GM18867 (cell line): ENCODE results near the gene STIL.

ENCODE experiments used
- ATAC-seq: cut with Tn5 transposase; IDR thresholded peaks from one replicate; pipeline ENCODE4 v1.9.1; 2021; ENCODE audit warnings: mild to moderate bottlenecking, moderate library complexity; ENCODE audit not compliant: unreplicated experiment

STIL gene

DNA sequence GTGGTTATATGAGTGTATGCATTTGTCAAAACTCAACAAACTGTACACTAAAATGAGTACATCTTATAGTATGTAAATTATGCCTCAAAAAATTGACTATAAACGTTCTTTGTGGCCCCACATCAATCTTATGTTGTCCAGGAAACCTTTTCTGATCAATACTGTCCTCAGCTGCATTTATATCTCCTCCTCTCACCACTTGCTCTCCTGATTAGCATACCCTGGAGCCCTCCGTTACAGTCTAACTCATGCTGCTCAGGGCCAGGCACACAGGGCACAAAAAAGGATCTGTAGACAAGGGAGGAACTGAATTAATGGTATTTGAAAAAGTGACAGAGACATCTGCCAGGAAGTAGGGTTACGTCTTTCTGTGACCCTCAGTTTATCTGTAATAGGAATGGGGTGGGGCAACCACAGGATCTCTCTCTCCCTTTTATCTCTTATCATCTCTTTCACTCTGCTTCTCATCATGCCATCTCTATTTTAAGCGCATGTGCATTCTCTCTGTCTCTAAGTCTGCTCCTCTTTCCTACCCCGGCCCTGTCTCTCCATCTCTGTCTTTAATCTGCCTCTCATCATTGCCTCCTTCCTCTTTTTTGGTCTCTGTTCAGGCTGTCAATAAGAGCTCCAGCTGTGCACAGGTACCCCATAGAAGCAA, 74.9 kb downstream of the STIL start:
- no peak for ATAC-seq

DNA sequence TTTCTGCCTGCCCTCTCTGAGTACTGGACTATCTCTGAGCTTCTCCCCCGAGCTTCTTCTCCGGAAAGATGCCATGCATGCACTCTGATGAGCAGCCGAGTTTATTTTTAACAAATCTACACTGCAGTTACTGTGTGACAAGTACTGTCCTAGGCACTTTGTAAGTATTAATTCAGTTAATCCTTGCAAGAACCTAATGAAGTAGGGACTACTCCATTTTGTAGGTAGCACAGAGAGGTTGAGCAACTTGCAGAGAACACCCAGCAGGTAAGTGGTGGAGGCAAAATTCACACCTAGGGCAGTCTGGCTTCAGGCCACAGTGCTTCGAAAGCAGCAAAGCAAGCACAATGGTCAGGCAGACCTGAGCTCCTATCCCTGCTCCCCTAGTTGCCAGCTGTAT, 78.1 kb downstream of the STIL start:
- ATAC-seq = no peak

DNA sequence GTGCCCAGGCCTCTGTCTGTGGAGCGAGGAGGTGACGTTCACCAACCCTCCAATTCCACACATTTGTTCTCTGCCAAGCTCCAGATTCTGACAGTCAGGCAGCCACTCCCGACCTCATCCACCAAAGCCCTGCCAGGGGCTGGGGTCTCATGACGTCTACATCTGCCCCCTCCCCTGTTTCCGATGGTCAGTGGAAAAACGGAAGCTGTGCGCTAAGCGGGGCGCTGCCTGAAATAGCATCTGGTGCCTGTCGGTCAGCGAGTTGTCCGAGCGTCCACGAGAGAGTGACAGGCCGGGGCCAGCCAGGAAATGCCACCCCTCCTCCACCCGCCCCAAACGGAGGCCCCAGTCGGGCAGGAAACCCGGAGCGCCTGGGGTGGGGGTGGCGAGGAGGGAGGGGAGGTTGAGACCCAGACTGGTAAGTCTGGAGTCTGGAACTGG, 78.7 kb downstream of the STIL start:
- ATAC-seq = no peak

DNA sequence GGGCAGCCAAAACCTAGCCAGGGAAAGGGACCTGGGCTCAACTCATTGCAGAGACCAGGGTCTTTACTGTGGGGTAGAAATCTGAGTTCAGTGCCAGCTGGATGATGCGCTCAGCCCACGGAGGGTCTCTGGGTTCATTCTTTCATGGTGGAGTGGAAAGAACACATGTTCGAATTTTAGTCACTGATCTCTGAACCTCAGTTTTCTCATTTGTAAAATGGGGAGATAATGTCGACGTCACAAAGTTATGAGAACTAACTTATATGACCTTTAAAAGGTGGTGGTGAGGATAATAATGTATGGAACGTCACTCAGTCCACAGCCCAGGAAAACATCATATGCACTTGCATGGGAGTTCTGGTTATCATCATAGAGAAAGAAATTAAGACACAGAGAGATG, 80.8 kb downstream of the STIL start:
- no peak for ATAC-seq

DNA sequence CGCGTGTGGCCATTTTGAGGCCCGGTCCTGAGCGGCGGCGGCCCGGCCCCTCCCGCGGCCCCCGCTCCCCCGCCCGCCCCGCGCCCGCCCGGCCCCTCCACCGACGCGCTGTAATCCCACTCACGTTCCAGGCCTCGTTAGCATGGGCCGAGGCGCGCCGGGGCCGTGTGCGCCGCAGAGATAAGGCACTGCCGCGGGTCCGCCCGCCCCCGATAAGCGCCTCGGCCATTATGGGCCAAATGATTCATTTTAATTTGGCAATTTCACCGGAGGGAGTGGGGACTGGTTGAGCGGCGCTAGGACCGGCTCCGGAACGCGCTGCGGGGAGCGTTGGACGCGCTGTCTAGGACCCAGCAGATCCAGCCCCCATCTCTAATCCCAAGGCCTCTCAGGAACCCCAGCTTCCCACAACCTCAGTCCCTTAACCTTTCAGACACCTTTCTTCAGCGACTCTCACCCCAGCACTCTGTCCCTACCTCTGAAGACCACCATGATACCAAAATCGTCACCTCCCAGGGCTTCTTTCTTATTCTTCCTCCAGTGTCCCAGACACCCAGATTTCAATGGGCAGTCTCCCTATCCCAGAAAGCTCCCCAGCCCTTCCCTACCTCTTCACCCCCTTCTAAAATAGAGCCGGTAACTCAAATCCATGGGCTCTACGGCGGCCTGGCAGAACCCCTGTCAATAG, 81.6 kb downstream of the STIL start, which contains the start of gene TAL1:
Gene TAL1 (minus strand): TSS at position 39 of the 688 bp plus-strand sequence. CDS start 6,337 bp downstream, outside the sequence.
- no peak for ATAC-seq

DNA sequence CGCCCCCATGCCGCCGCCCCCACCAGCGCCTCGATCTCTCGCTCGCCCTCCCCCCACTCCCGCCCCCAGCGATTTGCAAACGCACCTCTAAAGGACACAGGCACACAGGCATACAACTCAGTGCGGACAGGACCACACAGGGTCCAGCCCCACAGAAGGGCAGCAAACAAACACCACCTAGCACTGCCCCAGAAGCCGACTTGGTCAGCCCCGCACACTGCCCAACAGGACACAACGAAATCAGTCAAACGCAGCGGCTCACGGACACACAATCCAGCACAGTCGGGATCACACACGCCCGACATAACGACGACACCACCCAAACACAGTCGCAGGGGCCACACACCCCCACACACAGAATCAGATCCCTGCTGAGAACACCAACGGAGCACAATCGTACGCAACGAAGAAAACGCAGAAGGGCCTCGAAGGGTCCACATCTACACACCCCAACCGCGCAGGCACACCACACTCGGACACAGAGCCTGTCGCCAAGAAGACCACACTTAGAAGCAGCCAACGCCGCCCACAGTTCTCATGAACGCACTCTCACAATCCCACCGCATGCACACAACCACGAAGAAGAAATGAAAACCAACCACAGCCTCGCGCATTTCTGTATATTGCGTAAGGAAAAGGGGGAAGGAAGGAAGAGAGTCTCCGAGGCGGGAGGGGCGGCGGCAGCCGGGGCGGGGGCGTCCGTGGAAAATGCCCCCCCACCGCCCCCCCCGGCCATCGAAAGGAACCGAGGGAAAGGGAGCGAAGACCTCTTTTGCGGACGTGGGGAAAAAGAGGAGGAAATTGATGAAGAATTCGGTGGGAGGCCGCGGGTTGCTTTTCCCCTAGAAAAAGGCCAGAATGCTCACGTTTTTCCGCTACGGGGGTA, 82.4 kb downstream of the STIL start:
- no peak for ATAC-seq

DNA sequence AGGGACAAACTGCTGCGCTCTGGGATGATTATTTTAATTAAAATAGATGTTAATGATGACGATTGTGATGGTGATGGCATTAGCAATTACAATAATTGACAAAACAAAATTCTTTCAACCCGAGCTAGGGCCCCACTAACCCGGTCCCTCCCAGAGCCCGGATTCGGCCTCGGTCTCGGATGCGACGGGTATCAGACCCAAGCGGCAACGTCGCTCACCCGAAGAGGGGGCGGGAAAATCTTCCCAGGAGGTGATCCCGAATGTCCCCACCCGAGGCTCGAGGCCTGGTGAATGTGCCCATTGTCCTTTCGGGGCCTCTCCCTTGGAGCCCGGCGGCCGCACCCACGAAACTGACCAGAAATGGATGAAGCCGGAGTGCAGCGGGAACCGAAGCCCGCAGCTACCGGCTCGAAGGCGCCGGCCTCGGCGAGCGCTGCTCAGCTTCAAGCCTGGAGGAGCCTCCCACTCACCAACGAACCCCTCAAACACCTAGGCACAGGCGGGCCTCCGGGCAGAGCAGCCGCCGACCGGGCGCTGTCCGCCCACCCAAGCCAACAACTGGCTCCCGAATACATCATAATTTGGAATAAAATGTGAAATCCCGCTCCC, 83.2 kb downstream of the STIL start:
- no peak for ATAC-seq

DNA sequence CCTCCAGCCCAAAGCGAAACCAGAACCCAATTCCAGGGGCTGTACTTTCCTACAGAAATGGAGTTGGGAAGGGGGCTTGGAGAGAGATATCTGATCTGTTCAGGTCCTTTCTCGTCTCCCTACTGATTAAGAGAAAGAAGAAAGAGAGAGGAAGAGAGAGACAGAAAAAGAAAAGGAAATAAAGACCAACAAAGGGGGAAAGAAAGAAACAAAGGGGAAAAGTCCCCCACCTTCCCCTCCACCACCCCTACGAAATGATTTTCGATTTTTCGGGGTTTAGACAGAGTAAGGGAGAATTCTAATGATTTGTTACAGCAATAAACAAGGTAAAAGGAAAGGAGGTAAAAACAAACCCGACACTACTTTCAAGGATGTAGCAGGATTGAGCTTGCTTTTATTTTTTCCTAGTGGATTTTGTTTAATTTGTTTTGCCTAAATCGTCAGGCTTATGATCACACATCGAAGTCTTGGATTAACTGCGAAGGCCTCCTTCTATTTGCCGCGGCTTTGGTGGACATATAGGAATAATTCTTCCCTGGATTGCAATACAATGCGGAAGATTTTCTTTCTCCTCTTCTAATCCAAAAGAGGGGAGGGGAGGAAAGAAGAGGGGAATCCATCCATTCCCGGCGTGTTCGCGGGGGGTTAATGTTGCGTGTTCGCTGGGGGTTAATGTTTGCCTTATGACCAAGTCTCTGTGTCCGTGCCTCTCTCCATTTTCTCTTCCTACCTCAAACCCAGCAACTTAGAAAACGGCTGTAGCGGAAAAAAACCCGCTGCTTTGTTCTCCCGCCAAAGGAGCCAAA, 83.9 kb downstream of the STIL start:
- no peak for ATAC-seq

DNA sequence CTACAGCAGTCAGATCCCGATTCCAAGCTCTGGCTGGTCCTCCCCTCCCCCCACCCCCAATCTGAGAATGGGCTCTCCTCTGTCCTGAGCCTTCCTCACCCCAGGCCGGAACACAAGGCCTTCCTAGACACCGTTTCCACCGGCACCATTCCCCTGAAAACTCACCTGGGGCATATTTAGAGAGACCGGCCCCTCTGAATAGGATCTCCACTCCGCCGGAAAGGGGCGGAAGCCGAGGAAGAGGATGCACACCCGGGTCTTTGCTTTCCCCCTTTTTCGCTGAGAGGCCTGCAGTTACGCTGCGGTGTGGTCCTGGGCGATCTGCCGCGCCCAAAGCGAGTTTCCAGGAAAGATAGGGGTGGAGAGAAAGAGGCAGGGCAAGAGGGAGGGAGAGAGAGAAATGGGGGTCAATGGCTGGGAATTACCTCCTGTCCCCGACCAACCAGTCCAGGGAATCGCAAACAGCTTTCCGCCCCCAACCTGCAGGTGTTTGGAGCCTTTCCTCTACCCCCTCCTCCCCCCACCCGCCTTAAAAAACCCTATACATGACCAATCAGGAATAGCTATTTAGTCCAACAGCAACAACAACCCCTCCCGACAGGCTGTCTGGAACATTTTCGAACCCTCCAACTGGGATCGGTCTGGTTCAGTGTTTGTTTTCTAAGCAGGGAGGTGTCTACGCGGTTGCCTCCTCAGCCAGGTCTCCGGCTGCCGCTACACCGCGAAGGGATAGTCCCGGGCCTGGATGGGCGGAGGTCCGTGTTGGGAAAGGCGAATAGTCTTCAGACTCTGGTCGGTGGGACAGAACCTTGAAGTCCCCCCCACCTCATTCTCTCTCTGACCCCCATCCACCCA, 84.7 kb downstream of the STIL start:
- no peak for ATAC-seq

DNA sequence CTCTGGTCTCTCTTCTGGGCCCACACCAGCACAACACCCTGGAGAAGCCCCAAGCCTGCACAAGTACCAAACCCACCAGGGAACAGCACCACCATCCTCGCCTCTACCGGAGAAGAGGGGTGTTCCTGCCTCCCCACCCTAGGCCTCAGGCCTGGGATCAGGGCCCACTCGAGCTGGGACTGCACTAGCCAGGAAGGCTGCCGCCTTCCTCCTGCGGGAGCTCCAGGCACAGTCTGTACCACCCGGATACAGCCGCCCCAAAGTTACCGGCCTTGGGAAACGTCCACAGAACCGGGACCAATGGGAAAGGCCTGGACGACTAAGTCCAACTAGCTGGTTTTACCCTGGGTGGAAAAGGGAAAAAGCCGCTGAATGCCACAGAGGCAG, 85.3 kb downstream of the STIL start:
- ATAC-seq = no peak

DNA sequence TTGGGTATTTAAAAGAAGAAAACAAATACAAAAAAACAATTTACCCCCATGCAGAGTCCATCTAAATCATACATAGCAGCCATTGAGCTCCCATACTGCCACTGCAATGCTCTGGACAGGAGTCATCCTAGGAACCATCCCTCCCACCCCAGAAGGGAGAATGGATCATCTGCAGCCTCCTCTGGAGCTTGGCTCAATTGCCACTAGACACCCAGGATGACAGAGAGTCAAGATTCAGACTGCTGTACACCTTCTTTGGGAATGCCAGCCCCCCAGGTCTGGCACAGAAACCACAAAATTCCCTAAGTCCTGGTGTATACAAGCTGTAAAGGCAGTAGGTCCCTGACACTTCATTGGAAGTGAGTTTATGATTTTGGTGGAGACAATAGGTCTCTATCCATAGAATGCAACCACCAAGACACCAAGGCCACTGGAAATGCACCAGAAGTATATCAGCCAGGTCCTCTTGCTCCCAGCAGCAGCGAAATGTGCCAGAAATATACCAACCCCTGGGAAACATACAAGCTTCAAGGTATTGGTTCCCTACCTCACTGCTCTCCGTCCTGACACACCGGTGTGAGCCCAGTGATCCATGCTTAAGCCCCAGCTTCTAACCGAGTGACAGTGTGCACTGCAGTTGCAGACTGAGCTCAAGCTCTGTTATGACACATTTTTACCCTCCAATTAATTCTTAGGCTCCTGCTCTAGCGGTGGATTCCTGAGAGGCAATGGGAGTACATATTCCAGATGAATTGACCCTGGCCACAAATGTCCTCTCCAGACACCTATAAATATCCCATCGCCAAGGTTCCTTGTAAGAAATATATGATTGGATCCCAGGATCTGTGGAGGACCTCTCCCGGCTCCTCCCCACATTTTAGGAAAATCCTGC, 86.4 kb downstream of the STIL start:
- ATAC-seq = no peak

DNA sequence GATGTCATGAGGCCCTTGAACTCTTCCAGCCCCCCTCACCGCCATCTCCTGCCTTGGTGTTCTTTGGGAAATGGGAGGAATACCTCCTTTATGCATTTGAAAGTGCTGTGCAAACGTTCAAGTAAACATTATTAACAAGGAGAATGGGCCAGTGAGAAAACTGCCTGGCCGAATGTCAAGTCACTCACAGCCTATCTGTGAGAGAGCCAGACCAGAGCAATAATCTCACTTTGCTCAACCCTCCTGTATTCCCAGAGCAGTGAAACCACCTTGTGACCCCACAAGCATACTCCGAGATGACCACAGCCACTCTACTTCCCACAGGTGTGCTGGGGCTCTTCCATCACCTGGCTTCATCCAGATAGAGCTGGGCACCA, 87.1 kb downstream of the STIL start:
- no peak for ATAC-seq

DNA sequence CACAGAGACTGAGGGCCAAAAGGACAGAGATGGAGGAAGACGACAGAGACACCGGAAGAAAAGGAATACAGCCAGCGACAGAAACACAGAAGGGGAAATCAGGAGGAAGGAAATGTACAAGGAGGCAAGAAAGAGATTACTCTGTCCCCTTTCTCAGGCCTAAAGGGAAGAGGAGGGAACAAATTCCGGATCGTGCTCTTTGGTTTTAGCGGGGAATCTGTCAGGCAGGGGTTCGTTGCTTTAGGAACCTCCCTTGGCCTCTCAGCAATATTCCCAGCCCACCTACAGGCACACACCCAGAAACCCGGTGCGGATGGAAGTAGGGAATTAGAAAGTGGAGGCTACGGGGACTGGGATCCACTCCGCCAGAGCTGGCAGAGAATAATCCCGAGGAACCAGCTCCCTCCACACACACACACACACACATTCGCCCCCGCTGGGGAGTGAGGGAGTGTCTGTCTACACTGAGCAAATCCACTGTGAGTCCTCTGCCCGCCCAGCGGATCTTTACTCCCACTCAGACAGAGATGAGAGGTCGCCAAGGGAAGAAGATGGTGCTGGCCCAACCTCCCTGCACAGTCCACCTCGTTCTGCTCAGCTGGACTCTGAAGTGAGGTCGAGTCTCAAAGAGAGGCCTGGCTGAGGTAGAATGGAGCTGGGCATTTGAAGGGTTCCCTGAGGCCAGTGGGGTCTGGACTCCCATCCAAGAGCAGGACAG, 87.7 kb downstream of the STIL start:
- ATAC-seq = no peak

DNA sequence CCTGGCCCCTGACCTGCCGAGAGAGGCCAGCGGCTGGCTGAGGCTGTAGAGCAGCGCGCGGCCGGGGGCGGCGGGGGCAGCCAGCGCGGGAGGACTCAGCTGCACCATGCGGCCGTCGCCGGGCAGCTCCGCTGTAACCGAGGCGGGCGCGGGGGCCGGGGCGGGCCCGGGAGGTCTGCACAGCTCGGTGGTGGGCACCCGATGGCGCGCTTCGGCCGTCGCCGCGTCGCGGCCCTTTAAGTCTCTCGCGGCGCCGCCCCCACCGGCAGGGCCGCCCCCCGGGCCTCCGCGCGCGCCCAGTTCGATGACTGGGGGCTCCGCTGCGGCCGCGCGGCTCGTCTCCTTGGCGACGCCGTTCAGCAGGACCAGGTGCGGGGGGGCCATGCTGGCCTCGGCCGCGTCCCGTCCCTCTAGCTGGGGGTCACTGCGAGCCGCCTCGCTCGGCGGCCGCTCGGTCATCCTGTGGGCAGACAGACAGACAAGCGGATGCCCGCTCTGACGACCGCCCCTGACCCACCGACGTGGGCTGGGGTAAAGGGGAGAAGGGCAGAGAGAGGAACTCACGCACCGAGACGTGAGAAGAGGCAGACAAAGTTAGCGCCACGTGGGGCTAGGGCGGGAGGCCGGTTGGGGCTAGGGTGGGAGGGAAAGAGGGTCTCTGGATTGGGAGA, 88.4 kb downstream of the STIL start:
- ATAC-seq = no peak

DNA sequence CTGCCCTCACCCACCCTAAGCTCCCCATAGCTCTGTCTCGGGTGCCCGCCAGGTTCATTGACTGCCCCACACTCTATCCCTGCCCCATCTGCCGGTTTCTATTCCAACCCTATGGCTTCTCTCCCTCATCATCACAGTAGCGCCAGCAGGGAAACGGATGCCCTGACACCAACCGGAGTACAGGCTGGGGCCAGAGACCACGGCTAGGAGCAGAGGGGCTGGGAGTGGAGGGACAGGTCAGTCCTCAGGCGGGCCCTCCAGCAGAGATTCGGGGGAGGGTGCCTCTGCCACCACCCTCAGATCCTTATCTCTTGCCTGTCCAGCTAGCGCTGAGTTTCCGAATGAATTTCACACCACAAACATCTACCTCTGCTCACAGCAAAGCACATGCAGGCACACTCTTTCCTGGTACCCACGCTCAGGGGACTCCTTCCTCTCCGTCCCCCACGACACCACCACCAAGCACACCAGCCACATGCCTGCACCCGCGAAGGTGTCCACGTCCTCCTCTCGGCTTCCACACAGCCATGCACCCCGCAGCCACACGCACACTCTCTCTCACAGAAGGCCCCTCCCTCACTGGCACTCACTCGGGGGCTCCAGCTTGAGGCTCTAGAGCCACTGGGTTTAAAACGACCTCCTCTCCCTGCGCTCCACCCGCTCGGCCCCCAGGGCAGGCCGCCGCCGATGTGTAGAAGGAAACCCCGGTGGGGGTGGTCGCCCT, 89.1 kb downstream of the STIL start:
- no peak for ATAC-seq

DNA sequence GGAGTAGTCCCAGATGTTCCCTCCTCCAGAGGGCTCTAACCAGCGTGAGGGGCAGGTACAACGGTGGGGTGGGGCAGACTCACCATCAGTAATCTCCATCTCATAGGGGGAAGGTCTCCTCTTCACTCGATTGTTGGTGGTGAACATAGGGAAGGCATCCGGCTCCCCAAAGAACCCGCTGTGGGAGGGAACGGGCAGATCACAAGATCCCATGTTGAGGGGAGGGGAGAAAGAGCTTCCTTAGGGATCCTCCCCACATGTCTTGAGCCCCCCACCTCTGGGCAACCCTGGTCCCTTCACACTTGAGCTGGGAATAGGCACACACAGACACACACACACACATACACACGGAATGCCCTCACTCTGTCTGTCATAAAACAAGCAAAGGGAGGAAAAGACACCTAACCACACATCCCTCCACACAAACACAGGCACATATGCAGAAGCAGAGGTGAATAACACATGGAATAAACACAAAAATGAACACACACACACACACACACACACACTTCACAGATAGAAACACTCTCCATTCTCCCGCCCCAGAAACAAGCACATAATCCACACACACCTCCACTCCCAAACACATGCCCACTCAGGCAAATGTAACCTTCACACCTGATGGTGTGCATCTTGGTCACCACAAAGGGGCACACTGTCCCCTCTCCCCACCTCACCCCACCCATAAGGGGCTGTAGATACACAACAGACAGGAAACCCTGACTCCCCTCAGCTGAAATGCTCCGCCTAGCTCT, 89.8 kb downstream of the STIL start:
- no peak for ATAC-seq
